GM19025 (cell line): ENCODE results near the gene MAP3K8.

ENCODE experiments used
- ATAC-seq: cut with Tn5 transposase; IDR thresholded peaks from one replicate; pipeline ENCODE4 v1.9.1; 2021; ENCODE audit warnings: mild to moderate bottlenecking, low read depth, moderate library complexity; ENCODE audit not compliant: unreplicated experiment

Gene MAP3K8

DNA sequence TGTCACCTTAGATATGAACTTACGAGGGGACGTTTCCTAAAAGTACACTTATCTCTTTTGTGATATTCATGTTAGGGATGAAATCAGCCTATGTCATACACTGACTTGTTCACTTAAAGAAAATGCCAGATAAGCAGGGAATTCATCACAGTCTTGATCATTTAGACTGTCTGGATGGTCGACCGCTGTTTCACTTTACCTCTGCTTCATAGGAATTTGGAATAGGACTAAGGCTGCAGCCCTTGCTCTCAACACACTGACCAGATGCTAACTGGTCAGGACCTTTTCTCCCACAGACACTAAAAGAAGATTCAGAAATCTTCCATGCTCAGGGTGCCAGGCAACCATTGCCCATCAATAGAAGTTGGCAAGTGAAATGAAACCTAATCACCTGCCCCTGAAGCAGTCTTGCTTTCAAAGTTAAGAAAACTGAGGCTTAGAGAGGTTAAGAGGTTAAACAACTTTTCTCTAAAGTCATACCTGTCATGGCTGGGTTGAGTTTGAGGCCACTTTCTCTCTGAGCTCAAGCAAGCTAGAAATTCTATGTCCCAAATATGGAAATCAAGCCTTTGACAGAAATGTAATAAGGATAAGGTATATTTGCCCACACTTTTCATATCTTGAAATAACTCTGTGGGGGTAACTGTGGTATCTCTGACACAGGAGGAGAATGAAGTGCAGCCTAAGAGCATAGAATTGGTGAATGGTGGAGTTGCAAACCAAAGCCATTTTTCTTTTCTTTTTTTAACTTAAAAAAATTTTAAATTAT lies 77.1 kb downstream of the MAP3K8 start:
- peak; percentile 22 for ATAC-seq
